HT1080 (cell line): ENCODE measurements around the gene AMMECR1. TPM values are rescaled to one million over a fixed set of nuclear protein-coding genes. Genes with fewer than 3 reads are reported as not detected.

ENCODE experiments used
- DNase-seq: peaks from one replicate; pipeline ENCODE4 v3.0.0-alpha.2; 2015; ENCODE audit warnings: low read depth
- total RNA-seq: library from RNA; depleted of rRNA; stranded (reverse); fragments of >200 nt; shearing (Covaris generic); gene quantifications from 2 replicates; pipeline ENCODE4 v1.2.3, GENCODE V29; 2014

Gene AMMECR1
- total RNA-seq, 1 experiment from 2014 or later: 12.0 TPM

GRCh38 chrX:110311437-110312230 is 6.3 kb downstream of the AMMECR1 start:
- no peak for DNase-seq

DNA sequence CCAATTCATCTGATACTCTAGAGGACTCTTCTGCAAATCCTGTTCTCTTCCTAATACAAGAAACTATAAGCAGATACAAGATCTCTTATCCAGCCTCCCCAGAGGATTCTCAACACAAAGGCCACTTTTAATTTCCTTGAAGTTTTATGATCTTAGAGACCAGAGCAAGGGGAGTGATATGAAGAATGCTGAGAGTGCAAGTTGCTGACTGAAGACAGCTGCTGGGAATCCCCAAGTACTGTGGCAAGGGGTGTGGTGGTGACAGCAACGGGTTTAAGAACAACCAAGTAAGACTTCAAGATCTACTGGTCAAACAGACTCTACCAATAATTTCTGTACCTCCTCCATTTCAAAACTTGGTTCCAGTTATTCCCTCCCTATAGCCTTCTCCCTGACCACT is 7.0 kb downstream of the AMMECR1 start:
- DNase-seq: no peak

GRCh38 chrX:110310000-110310790 is 7.7 kb downstream of the AMMECR1 start:
- no peak for DNase-seq

GRCh38 chrX:110308220-110308619 is 9.7 kb downstream of the AMMECR1 start:
- no peak for DNase-seq

GRCh38 chrX:110304884-110305283 is 13.0 kb downstream of the AMMECR1 start:
- DNase-seq: no peak

- no peak for DNase-seq
These were observed 13.5 kb downstream of the AMMECR1 start for GRCh38 chrX:110304371-110304770.

- no peak for DNase-seq
These were observed 14.9 kb downstream of the AMMECR1 start for GRCh38 chrX:110302975-110303374.

GRCh38 chrX:110301194-110301593 is 16.7 kb downstream of the AMMECR1 start:
- DNase-seq: no peak

GRCh38 chrX:110294087-110294486 is 23.8 kb downstream of the AMMECR1 start:
- no peak for DNase-seq

DNA sequence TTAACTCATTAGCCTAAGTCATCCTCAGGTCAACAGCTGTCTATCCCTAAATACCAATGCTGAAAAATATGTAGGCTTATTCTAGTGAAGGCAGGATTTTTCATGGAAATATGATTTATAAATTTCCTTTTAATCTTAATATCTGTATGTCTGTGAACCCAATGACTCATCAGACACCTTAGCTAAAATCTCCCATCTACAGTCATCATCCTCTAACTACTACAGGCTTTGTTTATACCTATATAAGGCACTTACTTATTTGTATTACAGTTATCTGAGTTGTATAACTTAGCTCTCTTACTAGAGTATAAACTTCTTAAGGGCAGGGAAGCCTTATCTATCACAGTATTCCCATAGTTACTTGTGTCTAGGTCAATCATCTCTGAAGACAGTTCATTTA is 24.2 kb downstream of the AMMECR1 start:
- DNase-seq: no peak

GRCh38 chrX:110287605-110288004 is 30.3 kb downstream of the AMMECR1 start:
- no peak for DNase-seq

DNA sequence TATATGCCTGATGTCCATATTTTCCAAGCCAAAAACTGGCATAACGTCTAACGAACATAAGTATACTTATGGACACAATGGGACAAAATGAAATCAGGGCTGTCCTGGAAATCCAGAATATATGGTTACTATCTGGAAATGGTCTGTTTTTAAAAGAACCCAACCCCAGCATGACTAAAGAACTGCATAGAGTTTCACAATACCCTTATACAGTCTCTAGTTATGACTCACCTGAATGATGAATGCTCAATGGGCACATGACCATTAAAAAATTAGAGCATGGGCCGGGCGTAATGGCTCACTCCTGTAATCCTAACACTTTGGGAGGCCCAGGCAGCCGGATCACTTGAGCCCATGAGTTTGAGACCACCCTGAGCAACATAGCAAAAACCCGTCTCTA is 31.8 kb downstream of the AMMECR1 start:
- peak; percentile 84 for DNase-seq

DNA sequence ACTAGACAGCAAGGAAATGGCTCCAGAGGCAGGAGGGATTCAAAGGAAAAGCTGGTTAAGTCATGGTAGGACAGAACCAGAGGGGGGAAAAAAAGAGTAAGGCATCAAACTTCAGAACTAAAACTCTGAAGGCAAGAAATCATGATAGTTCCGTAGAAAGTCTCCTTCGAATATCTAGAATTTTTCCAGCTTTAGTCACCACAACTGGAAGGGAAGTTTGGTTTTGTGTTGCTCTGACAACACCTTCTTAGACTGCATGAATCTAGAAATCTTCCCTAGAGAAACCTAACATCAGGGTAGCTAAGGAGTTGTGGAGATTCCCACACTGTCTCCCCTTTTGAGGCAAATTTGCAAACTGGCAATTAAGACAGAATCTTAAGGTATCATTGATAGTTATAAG is 33.7 kb downstream of the AMMECR1 start:
- peak; percentile 84 for DNase-seq

- no peak for DNase-seq
These were observed 35.0 kb downstream of the AMMECR1 start for GRCh38 chrX:110282922-110283321.

DNA sequence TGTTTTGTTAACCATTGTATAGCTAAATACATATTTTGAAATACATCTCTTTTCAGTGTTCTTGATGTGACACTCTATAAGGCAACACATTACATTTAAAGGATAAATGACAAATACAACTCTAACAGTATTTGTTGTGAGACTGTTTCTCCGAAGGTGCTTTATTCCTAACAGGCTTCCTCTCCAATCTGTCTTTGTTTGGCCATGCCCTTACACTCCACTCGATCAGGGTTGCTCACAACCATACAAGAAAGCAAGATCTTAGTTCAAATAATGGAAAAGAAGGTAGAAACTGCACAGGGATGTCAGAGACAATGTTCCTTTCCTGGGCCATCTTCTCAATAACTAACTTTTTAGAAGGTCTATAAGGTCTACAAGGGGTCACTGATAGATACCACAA is 36.5 kb downstream of the AMMECR1 start:
- DNase-seq: no peak

DNA sequence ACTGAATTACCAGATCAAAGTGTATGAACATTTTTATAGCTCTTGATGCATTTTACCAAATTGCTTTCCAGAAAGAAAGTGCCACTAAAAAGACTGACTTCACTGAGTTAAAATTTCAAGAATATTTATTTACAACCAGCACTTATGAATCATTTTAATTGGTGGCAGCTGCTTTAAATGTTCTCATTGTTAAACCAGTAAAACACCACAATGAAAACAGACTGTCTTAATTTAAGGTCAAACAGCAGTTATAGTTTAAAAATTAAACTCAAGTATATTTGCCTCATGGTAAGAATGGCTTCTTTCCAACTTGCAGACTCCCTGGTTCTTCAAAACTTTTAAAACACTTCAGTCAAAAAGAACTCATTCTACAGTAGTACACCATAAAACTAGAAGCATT is 36.9 kb downstream of the AMMECR1 start:
- no peak for DNase-seq

DNA sequence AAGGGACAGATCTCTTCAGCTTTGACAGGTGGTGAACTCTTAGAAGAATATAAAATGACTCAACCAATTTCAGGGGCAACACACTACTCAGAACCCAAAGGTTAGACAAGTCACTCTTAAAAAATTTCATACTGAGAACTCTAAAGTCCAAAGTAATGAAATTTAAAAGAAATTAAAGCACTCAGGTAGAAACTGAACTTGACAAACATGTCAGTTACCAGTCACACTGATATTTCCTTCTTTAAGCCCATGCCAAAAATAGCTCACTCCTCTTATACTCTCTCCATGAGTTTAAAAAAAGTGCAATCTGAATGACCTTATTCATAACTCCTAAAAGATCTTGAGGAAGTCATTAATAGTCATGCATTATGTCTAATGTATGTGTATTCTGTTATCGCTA is 40.3 kb downstream of the AMMECR1 start:
- no peak for DNase-seq

DNA sequence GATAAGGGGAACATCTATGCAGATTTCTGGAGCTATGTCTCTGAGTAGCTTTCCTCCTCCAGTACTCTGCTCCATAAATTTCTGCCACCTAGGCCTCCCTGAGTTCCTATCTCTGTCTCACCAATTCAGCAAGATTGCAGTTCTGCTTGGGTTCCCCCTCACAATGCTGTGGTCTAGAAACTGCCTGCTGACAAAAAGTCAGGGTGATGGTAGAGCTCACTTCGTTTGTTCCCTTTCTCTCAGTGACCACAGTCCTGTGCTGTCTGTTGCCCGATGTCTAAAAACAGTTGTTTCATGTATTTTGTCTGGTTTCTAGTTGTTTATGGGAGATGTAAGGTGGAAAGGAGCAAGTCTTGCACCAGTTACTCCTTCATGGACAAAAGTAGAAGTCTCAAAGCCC is 41.1 kb downstream of the AMMECR1 start:
- DNase-seq: no peak

DNA sequence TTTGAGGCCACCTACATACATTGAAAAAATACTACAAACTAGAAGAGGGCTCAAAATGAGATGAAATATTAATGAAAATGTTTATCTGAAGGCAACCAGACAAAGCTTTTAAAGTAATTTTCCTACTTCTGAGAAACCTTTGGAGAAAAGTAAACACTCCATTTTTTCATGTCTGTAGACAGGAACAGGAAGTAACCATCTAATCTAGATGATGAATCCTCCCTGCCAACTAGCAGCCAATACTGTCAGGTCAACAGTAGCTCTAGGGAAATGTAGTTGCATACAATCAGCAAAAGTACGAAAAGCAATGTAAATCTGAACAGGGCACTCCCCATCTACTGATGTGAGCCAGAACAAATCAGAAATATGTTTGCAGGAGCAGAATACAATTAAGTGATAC is 49.0 kb downstream of the AMMECR1 start:
- no peak for DNase-seq

DNA sequence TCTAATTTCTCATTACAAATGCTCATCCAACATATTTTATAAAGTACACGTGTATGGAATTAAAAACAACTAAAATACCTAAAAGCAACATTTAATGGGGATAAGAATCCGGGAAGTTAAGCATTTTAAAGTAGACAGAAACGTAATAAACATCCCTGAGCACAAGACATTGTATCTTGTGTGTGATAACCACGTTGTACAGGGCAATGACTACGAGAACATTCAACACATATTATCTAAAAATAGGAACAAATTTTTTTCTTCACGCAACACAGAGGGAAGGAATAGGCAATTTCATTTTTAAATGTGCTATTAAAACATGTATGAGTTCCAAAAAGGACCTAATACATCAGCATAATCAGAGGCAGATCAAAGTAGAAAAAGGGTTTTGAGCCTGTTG is 49.5 kb downstream of the AMMECR1 start:
- DNase-seq: no peak

- DNase-seq: no peak
These were observed 50.0 kb downstream of the AMMECR1 start for GRCh38 chrX:110267874-110268273.

DNA sequence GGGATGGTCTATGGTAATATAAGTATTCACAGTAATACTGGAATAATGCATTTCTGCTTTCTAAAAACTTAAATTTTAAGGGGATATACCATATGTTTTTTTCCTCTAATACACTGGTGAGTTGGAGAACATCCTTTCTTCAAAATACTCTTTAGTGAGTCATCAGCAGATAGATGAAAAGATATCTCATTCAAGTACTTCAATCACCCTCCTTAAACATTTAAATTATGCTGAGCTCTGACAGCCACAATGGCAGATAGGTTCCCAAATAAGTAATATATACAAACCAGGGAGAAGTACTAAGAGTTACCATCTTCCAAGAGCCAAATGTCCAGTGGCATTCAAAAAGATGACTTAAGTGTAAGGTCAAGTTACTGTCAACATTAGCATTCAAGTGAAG is 52.2 kb downstream of the AMMECR1 start:
- no peak for DNase-seq

DNA sequence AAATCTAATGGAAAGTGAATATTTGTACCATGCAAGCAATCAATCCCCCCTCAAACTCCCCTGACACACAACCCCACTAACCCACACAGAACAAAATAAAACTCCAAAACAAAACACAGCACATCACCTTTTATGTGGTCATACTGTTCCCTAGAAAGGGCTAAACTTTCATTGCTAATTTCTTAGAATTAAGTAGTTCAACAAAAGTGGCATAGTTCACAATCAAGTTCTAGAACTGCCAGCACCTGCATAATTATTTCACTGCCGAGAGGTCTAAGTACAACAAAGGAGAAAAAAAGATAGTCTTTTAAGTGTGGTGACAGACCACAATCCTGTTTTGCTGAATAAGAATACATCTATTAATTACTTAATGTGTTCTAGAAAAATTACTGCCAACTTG is 58.8 kb downstream of the AMMECR1 start:
- DNase-seq: no peak
